H9 (cell line): Measurements from ENCODE around the gene NDUFS2. TPM values are rescaled to one million over a fixed set of nuclear protein-coding genes. Genes with fewer than 3 reads are reported as not detected.

Experiments
- DNase-seq: peaks from one replicate; pipeline ENCODE4 v3.0.0-alpha.2; 2017
- H2AFZ ChIP-seq: one replicate; pipeline ENCODE4 v1.6.1; 2013; ENCODE audit warnings: mild to moderate bottlenecking, low read length, control low read depth, moderate library complexity
- H2AK5ac ChIP-seq: 2 replicates; pipeline ENCODE4 v1.6.1; 2013; ENCODE audit warnings: low read length, control low read depth, mixed read lengths; ENCODE audit not compliant: insufficient read length
- H2BK120ac ChIP-seq: one replicate; pipeline ENCODE4 v1.6.1; 2013; ENCODE audit warnings: low read depth, mild to moderate bottlenecking, low read length, control low read depth, inconsistent platforms; ENCODE audit not compliant: poor library complexity, severe bottlenecking
- H2BK12ac ChIP-seq: 2 replicates; pipeline ENCODE4 v1.6.1; 2013; ENCODE audit warnings: low read length, control low read depth, mixed read lengths, low read depth; ENCODE audit not compliant: insufficient read length
- H2BK15ac ChIP-seq: 2 replicates; pipeline ENCODE4 v1.6.1; 2013; ENCODE audit warnings: low read depth, low read length, control low read depth
- H2BK20ac ChIP-seq: one replicate; pipeline ENCODE4 v1.6.1; 2013; ENCODE audit warnings: low read depth, mild to moderate bottlenecking, low read length, control low read depth, inconsistent platforms; ENCODE audit not compliant: poor library complexity, severe bottlenecking
- H2BK5ac ChIP-seq: 2 replicates; pipeline ENCODE4 v1.6.1; 2013; ENCODE audit warnings: low read length, control low read depth, mixed read lengths; ENCODE audit not compliant: insufficient read length
- H3K14ac ChIP-seq: 2 replicates; pipeline ENCODE4 v1.6.1; 2013; ENCODE audit warnings: low read length, control low read depth; ENCODE audit not compliant: insufficient read depth
- H3K18ac ChIP-seq: 2 replicates; pipeline ENCODE4 v1.6.1; 2013; ENCODE audit warnings: low read depth, mild to moderate bottlenecking, mixed read lengths, low read length, control low read depth; ENCODE audit not compliant: insufficient read length
- H3K23ac ChIP-seq: 2 replicates; pipeline ENCODE4 v1.6.1; 2013; ENCODE audit warnings: low read length, control low read depth, mixed read lengths, low read depth; ENCODE audit not compliant: insufficient read length
- H3K23me2 ChIP-seq: 2 replicates; pipeline ENCODE4 v1.6.1; 2013; ENCODE audit warnings: low read depth, mild to moderate bottlenecking, mixed read lengths, low read length, control low read depth; ENCODE audit not compliant: insufficient read length, poor library complexity, severe bottlenecking
- H3K27ac ChIP-seq: 2 replicates; pipeline ENCODE4 v1.5.1; 2013; ENCODE audit warnings: low read length, control low read depth, mixed read lengths, low read depth; ENCODE audit not compliant: insufficient read length
- H3K27me3 ChIP-seq: 2 replicates; pipeline ENCODE4 v1.6.1; 2013; ENCODE audit warnings: low read length, control low read depth, inconsistent platforms; ENCODE audit not compliant: insufficient read depth
- H3K4ac ChIP-seq: 2 replicates; pipeline ENCODE4 v1.6.1; 2013; ENCODE audit warnings: low read depth, mild to moderate bottlenecking, control low read depth, inconsistent platforms, low read length, moderate library complexity
- H3K4me1 ChIP-seq: 2 replicates; pipeline ENCODE4 v1.6.1; 2013; ENCODE audit warnings: low read length, control low read depth, inconsistent platforms; ENCODE audit not compliant: insufficient read depth
- H3K4me2 ChIP-seq: 2 replicates; pipeline ENCODE4 v1.6.1; 2013; ENCODE audit warnings: low read length, control low read depth, mixed read lengths; ENCODE audit not compliant: insufficient read length, insufficient read depth
- H3K56ac ChIP-seq: 2 replicates; pipeline ENCODE4 v1.6.1; 2013; ENCODE audit warnings: low read depth, mild to moderate bottlenecking, mixed read lengths, low read length, control low read depth; ENCODE audit not compliant: insufficient read length
- H3K79me1 ChIP-seq: 2 replicates; pipeline ENCODE4 v1.6.1; 2013; ENCODE audit warnings: low read depth, mild to moderate bottlenecking, moderate library complexity, low read length, control low read depth, inconsistent platforms; ENCODE audit not compliant: insufficient read depth, poor library complexity, severe bottlenecking
- H3K79me2 ChIP-seq: 2 replicates; pipeline ENCODE4 v1.6.1; 2013; ENCODE audit warnings: low read length, control low read depth, inconsistent platforms; ENCODE audit not compliant: insufficient read depth
- H3K9ac ChIP-seq: 2 replicates; pipeline ENCODE4 v1.6.1; 2013; ENCODE audit warnings: low read length, control low read depth, mixed read lengths; ENCODE audit not compliant: insufficient read length; ENCODE audit errors: extremely low read depth
- H3K9me3 ChIP-seq: one replicate; pipeline ENCODE4 v1.6.1; 2013; ENCODE audit warnings: low read depth, low read length, inconsistent platforms; ENCODE audit not compliant: control insufficient read depth
- H3T11ph ChIP-seq: one replicate; pipeline ENCODE4 v1.6.1; 2013; ENCODE audit warnings: mild to moderate bottlenecking, low read length, control low read depth, inconsistent platforms
- H4K20me1 ChIP-seq: one replicate; pipeline ENCODE4 v1.6.1; 2013; ENCODE audit not compliant: control insufficient read depth, insufficient read length, insufficient read depth
- H4K5ac ChIP-seq: 2 replicates; pipeline ENCODE4 v1.6.1; 2013; ENCODE audit warnings: low read depth, mild to moderate bottlenecking, mixed read lengths, low read length, control low read depth; ENCODE audit not compliant: insufficient read length
- H4K8ac ChIP-seq: replicated peaks from 2 replicates; pipeline ENCODE4 v1.6.1; 2013; ENCODE audit warnings: low read length, control low read depth, mixed read lengths, low read depth; ENCODE audit not compliant: insufficient read length
- H4K91ac ChIP-seq: 2 replicates; pipeline ENCODE4 v1.6.1; 2013; ENCODE audit warnings: low read depth, mild to moderate bottlenecking, moderate library complexity, mixed read lengths, low read length, control low read depth; ENCODE audit not compliant: insufficient read length
- H3K27ac Mint-ChIP-seq, 3 experiments: 2 replicates in 2 of 3; 3 replicates in 1 of 3; pipeline ENCODE4 v1.8.0; 2020 to 2021; ENCODE audit warnings: mixed read lengths in 3 of 3, mild to moderate bottlenecking in 1 of 3, moderate library complexity in 1 of 3
- H3K27me3 Mint-ChIP-seq: 2 replicates; pipeline ENCODE4 v1.8.0; 2021; ENCODE audit warnings: low read depth, mild to moderate bottlenecking, moderate library complexity, mixed read lengths
- H3K36me3 Mint-ChIP-seq, 3 experiments: 2 replicates in 2 of 3; 3 replicates in 1 of 3; pipeline ENCODE4 v1.8.0; 2020 to 2021; ENCODE audit warnings: low read depth in 3 of 3, mixed read lengths in 3 of 3; ENCODE audit not compliant: insufficient read depth in 1 of 3
- H3K4me1 Mint-ChIP-seq, 2 experiments: 2 replicates each; pipeline ENCODE4 v1.8.0; 2020; ENCODE audit warnings: mixed read lengths in 2 of 2
- H3K4me3 Mint-ChIP-seq, 2 experiments: 2 replicates in 1 of 2; 3 replicates in 1 of 2; pipeline ENCODE4 v1.8.0; 2020 to 2021; ENCODE audit warnings: mild to moderate bottlenecking in 2 of 2, mixed read lengths in 2 of 2, moderate library complexity in 1 of 2
- H3K9me3 Mint-ChIP-seq, 2 experiments: 2 replicates in 1 of 2; 3 replicates in 1 of 2; pipeline ENCODE4 v1.8.0; 2020; ENCODE audit warnings: mild to moderate bottlenecking in 2 of 2, mixed read lengths in 2 of 2, moderate library complexity in 1 of 2
- WGBS: extraction: QIAGEN DNeasy Blood & Tissue Kit; methylation state at CpG from one replicate; pipeline ENCODE4 v1.1.7; 2013; ENCODE audit warnings: missing lambda C conversion rate, low lambda C conversion rate, mixed read lengths; ENCODE audit not compliant: insufficient read length; ENCODE audit errors: extremely low coverage; 5-methylcytosine and 5-hydroxymethylcytosine counted together
- total RNA-seq: library from RNA; stranded (reverse); gene quantifications from 2 replicates; pipeline ENCODE4 v1.2.1, GENCODE V29; 2021
- TF ChIP-seq, protein P1 (sequence below): fragments of 200-600 bp; sonication (generic); conservative IDR thresholded peaks from 3 replicates; pipeline ENCODE4 v1.8.0; 2021; ENCODE audit warnings: antibody characterized with exemption, mild to moderate bottlenecking

Gene NDUFS2
- total RNA-seq, 1 experiment from 2014 or later, result 84.5 TPM

DNA sequence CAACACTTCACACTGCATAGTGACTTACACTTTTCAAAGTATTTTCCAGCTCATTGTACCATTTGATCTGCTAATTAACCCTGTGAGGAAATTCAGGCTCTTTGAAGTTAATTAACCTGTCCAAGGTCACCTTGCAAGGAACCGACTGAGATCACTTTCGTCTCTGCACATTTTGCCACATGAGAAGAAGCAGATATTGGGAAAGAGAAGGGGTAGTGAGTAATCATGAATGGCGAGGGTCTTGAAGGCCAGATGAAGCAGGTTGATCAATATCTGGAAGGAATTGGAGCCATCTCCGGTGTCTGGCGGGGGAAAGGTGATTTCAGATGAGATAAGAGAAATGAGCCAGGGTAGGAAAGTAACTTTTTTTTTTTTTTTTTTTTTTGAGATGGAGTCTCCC is 17.8 kb downstream of the NDUFS2 start:
- no CpG with 5 or more reads among the region's 5 CpGs for WGBS
- H3K23me2 ChIP-seq, result no peaks in the 10 kb centered on the region
- Mint-ChIP-seq H3K4me3 (no peak overlapping the region), H3K4me1 (peaks cover 17 to 41% of the 10 kb centered on the region in 2 experiments), H3K36me3 (peaks cover 0 to 3% (median 3%) of the 10 kb centered on the region in 3 experiments; a peak in 4 of 7 replicates), H3K27ac (no peak overlapping the region), H3K27me3 (no peaks in the 10 kb centered on the region), H3K9me3 (no peaks in the 10 kb centered on the region)
- no peaks in the 10 kb centered on the region for H3K79me2 ChIP-seq
- no peak overlapping the region for H3K4me2 ChIP-seq
- H3K27me3 ChIP-seq, result no peaks in the 10 kb centered on the region
- no peak overlapping the region for H3K23ac ChIP-seq
- H3K9ac ChIP-seq, result no peak overlapping the region
- TF ChIP-seq, protein P1, sequence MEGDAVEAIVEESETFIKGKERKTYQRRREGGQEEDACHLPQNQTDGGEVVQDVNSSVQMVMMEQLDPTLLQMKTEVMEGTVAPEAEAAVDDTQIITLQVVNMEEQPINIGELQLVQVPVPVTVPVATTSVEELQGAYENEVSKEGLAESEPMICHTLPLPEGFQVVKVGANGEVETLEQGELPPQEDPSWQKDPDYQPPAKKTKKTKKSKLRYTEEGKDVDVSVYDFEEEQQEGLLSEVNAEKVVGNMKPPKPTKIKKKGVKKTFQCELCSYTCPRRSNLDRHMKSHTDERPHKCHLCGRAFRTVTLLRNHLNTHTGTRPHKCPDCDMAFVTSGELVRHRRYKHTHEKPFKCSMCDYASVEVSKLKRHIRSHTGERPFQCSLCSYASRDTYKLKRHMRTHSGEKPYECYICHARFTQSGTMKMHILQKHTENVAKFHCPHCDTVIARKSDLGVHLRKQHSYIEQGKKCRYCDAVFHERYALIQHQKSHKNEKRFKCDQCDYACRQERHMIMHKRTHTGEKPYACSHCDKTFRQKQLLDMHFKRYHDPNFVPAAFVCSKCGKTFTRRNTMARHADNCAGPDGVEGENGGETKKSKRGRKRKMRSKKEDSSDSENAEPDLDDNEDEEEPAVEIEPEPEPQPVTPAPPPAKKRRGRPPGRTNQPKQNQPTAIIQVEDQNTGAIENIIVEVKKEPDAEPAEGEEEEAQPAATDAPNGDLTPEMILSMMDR, result no peak
- H2BK12ac ChIP-seq, result no peak overlapping the region
- no peak overlapping the region for H2BK20ac ChIP-seq
- H3K27ac ChIP-seq, result no peak overlapping the region
- no peak overlapping the region for H3T11ph ChIP-seq
- H3K9me3 ChIP-seq, result no peaks in the 10 kb centered on the region
- no peak overlapping the region for H3K18ac ChIP-seq
- no peak for DNase-seq
- H4K20me1 ChIP-seq, result no peaks in the 10 kb centered on the region
- H2BK5ac ChIP-seq, result no peak overlapping the region
- H3K56ac ChIP-seq, result no peak overlapping the region
- H3K4ac ChIP-seq, result no peak overlapping the region
- no peak overlapping the region for H4K5ac ChIP-seq
- H3K4me1 ChIP-seq, result peaks cover 4% of the 10 kb centered on the region; the same call in 1 of the 2 replicates
- no peak overlapping the region for H3K14ac ChIP-seq
- no peak overlapping the region for H2BK120ac ChIP-seq
- H2AK5ac ChIP-seq, result no peak overlapping the region
- no peak overlapping the region for H4K91ac ChIP-seq
- no peaks in the 10 kb centered on the region for H3K79me1 ChIP-seq
- H2AFZ ChIP-seq, result no peak overlapping the region
- H4K8ac ChIP-seq, result no peak overlapping the region
- H2BK15ac ChIP-seq, result no peak overlapping the region
